ENCODE data around the gene U2AF2. TPM values are rescaled to one million over a fixed set of nuclear protein-coding genes. Genes with fewer than 3 reads are reported as not detected.

Gene U2AF2
- total RNA-seq, 4 donors from 2014 or later, result 68.4 to 115 (median 85.7) TPM

DNA sequence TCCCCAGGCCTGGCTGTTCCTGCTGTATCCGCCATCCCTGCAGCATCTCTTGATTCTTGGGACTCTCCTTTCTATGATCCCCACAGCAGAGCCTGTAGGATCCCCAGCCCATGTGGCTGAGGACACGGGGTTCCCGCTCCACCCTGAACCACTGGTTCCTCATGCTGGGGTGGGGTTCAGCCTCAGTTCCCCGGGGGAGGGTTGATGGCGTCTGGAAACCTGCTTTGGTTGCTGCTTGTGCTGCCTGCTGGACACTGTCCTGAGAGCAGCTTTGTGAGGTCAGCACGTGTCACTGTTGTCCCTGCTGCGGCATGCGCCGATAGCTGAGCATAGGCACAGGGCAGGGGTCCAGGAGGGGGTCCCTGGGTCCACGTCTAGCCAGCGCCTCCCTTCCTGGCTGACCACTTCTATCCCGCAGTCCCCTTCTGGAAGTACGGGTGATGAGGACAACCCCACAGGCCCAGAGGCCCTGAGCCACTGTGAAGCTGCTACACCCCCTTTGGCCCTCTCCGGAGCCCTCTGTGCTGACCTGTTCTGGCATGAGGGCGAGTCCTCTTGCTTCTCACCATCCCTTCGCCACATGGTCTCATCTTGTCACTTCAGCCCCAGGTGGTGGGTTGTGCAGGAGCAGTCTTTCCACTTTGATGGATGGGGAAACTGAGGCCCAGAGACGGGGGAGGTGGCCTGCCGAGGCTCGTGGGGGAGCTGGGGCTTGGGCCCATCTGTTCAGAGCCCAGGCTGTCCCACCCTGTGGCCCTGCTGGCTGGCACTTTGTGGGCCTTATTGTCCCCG is 25.7 kb downstream of the U2AF2 start:
- H3K27ac ChIP-seq, result no peak overlapping the region
- intact Hi-C loops (cut with DNase I), result no loop called here

DNA sequence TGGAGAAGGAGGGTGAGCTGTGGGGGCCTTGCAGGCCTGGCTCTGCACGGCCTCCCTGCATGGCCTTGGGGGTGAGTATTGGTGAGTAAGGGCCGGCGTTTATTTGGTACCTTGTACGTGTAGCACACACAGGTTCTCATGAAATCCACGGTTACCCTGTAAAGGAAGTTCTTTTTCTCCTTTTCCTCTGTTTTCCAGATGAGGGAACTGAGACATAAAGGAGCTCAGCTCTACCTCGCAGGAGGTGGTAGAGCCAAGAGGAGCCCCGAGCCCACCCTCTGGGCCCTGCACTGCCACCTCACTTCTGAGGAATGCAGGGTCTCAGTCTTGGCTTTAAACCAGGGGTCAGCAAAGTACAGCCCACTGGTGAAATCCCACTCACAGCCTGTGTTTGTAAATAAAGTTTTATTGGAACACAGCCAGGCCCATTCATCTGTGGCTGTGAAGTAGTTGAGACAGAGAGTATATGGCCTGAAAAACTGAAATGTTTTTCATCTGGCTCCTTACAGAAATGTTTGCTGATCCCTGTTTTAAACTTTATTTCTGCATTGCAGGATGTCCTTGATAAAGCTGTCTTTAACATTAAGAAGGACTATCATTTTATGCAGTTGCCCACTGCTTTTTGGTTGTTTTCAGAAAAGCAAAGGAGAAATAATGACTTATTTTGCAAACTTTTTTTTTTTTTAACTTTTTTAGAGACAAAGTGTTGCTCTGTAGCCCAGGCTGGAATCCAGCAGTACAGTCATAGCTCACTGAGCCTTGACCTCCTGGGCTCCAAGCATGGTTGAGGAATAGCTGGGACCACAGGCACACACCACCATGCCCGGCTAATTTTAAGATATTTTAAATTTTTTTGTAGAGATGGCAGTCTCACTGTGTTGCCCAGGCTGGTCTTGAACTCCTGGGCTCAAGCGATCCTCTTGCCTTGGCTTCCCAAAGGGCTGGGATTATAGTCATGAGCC is 26.6 kb downstream of the U2AF2 start:
- Histone ChIP-seq H3K36me3 (peaks cover 37 to 44% of the 10 kb centered on the region in 2 donors), H3K4me3 (replicated peaks in 1 of 3) (no peak overlapping the region), H3K27me3 (no peaks in the 10 kb centered on the region), H3K27ac (no peak overlapping the region), H3K9me3 (no peaks in the 10 kb centered on the region), H3K4me1 (peaks cover 21 to 32% of the 10 kb centered on the region in 2 donors)
- TF ChIP-seq POLR2A (IDR thresholded peaks at IDR 0.05) (no peak), CTCF (IDR thresholded peaks at IDR 0.05) (no peak)
- DNase-seq, result peak; percentile 57 to 69
- intact Hi-C loops (cut with DNase I), result no loop called here
- WGBS, 2 donors, result 81 to 85% methylated on average over 9 of the region's 9 CpGs

More for the DNA sequence above, 25.7 kb downstream of the U2AF2 start:
- DNase-seq, result no peak
- H3K4me3 ChIP-seq (replicated peaks in 1 of 3), result no peak overlapping the region
- H3K36me3 ChIP-seq, result peaks cover 32 to 35% of the 10 kb centered on the region in 2 donors
- H3K27me3 ChIP-seq, result no peaks in the 10 kb centered on the region
- TF ChIP-seq CTCF (IDR thresholded peaks at IDR 0.05) (no peak), POLR2A (IDR thresholded peaks at IDR 0.05) (no peak)
- WGBS, 2 donors, result 90 to 92% methylated on average over 12 of the region's 20 CpGs
- peaks cover 29 to 40% of the 10 kb centered on the region in 2 donors for H3K4me1 ChIP-seq
- H3K9me3 ChIP-seq, result no peaks in the 10 kb centered on the region

DNA sequence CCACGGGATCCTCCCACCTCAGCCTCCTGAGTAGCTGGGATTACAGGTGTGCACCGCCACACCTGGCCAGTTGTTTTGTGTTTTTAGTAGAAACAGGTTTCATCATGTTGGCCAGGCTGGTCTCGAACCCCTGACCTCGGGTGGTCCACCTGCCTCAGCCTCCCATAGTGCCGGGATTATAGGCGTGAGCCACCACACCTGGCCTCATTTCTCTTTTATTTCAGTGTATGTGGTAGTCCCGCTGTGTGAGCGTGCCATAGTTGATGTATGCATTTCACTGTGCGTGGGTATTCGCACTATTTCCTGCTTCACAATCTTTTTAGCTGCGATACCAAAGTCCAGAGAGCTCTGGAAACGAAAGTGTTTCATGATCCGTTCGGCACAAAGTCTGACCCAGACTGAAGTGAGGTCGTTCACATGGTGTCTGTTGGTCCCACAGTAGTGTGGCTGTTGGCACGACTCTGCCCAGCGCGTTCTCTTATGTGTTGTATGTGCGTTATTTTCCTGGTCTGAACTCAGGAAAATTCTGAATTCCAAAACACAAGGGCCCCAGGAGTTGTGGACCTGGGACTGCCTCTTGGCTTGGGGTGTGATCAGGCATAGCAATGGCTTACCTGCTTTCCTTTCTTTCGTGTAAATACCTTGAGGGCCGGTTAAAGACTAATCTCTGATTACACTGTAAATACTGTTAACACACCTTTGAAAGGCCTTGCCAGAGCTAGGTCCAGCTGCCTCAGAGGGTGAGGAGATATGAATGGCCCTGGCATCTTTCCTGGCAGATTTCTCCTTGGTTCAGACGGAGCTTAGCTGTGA is 28.8 kb downstream of the U2AF2 start:
- peaks cover 39 to 45% of the 10 kb centered on the region in 2 donors for H3K36me3 ChIP-seq
- no peaks in the 10 kb centered on the region for H3K9me3 ChIP-seq
- H3K27me3 ChIP-seq, result no peaks in the 10 kb centered on the region
- H3K27ac ChIP-seq, result no peak overlapping the region
- WGBS, 2 donors, result 85 to 95% methylated on average over 21 to 22 of the region's 22 CpGs
- H3K4me3 ChIP-seq (replicated peaks in 1 of 3), result no peak overlapping the region
- TF ChIP-seq POLR2A (IDR thresholded peaks at IDR 0.05) (no peak), CTCF (IDR thresholded peaks at IDR 0.05) (no peak)
- no peak for DNase-seq
- intact Hi-C loops (cut with DNase I), result no loop called here
- H3K4me1 ChIP-seq, result peaks cover 9 to 18% of the 10 kb centered on the region in 2 donors

DNA sequence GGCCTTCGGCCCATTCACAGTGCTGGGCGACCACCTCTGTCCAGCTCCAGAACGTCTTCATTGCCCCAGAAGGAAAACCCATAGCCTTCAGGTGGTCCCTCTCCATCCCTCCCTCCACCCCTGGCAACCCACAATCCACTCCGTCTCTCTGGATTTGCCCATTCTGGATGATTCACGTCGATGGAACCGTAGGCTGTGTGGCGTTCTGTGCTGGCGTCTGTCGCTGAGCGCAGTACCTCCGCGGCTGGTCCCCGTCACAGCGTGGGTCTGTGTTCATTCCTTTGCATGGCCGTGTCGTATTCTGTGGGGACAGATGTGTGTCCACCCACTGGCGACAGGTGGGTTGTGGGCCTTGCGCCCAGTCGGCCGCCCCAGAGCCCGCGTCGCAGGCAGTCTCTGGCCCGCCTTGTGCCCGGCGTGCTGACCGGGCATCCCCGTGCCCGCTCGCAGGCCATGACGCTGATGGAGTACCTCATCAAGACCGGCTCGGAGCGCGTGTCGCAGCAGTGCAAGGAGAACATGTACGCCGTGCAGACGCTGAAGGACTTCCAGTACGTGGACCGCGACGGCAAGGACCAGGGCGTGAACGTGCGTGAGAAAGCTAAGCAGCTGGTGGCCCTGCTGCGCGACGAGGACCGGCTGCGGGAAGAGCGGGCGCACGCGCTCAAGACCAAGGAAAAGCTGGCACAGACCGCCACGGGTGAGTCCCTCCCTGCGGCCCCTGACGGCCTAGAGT is 30.3 kb downstream of the U2AF2 start:
- Histone ChIP-seq H3K9me3 (no peaks in the 10 kb centered on the region), H3K27ac (no peak overlapping the region), H3K36me3 (peaks cover 41 to 47% of the 10 kb centered on the region in 2 donors), H3K4me3 (replicated peaks in 1 of 3) (no peak overlapping the region), H3K4me1 (peaks cover 9 to 18% of the 10 kb centered on the region in 2 donors), H3K27me3 (no peaks in the 10 kb centered on the region)
- 96 to 97% methylated on average over 60 of the region's 60 CpGs for WGBS, 2 donors
- intact Hi-C loops (cut with DNase I), result no loop called here
- no peak for DNase-seq
- TF ChIP-seq CTCF (IDR thresholded peaks at IDR 0.05), result no peak
- TF ChIP-seq POLR2A (IDR thresholded peaks at IDR 0.05), result no peak
